ENCODE results near the gene NPLOC4. TPM values are rescaled to one million over a fixed set of nuclear protein-coding genes. Genes with fewer than 3 reads are reported as not detected.

Gene NPLOC4
- total and polyA plus RNA-seq, 2 of the 13 experiments (the other 11 are each of a cell fraction or from before 2014, with no cell fraction given): 57.0 to 97.0 TPM

GRCh38 chr17:81666342-81667191 lies 29.7 kb upstream of the NPLOC4 start, which contains the start of the genes CCDC137 and OXLD1 (continued):
- TF ChIP-seq ZBTB39 (CRISPR knock-in tag; IDR thresholded peaks at IDR 0.05): no peak
- TF ChIP-seq CENPT (CRISPR knock-in tag; IDR thresholded peaks at IDR 0.05; ENCODE audit: low read depth): peak; percentile 81; the same call in 1 of the 2 replicates
- peak; percentile 79; the same call in 1 of the 2 replicates for TF ChIP-seq RXRA (CRISPR knock-in tag; IDR thresholded peaks at IDR 0.05)
- TF ChIP-seq CBX5 (CRISPR knock-in tag; IDR thresholded peaks at IDR 0.05; ENCODE audit: borderline replicate concordance): no peak; the same call in 1 of the 2 replicates
- no peak for TF ChIP-seq ZNF570 (CRISPR knock-in tag; IDR thresholded peaks at IDR 0.05; ENCODE audit: borderline replicate concordance)
- TF ChIP-seq PHF8 (CRISPR knock-in tag; IDR thresholded peaks at IDR 0.05): peak; percentile 92
- 0 out of 2 replicates have a peak, but pooled peaks have one; percentile 43 for TF ChIP-seq ZNF543 (CRISPR knock-in tag; IDR thresholded peaks at IDR 0.05)
- TF ChIP-seq ZKSCAN8 (CRISPR knock-in tag; IDR thresholded peaks at IDR 0.05; ENCODE audit: borderline replicate concordance): no peak
- TF ChIP-seq ZSCAN20 (CRISPR knock-in tag; IDR thresholded peaks at IDR 0.05; ENCODE audit: borderline replicate concordance): no peak
- TF ChIP-seq ARID5B (CRISPR knock-in tag; IDR thresholded peaks at IDR 0.05): no peak; the same call in 1 of the 2 replicates
- no peak; the same call in none of the 2 replicates for TF ChIP-seq POGZ (CRISPR knock-in tag; IDR thresholded peaks at IDR 0.05)
- TF ChIP-seq DNMT3B (CRISPR knock-in tag; conservative IDR thresholded peaks at IDR 0.05): no peak
- no peak; the same call in 1 of the 2 replicates for TF ChIP-seq FOXM1 (CRISPR knock-in tag; IDR thresholded peaks at IDR 0.05)
- TF ChIP-seq PITX1 (CRISPR knock-in tag; IDR thresholded peaks at IDR 0.05): no peak
- peak; percentile 98 for TF ChIP-seq POLR2G (IDR thresholded peaks at IDR 0.05; ENCODE audit: low read depth, low read length)
- peak; percentile 71; the same call in 1 of the 2 replicates for TF ChIP-seq ELK4 (CRISPR knock-in tag; IDR thresholded peaks at IDR 0.05; ENCODE audit: borderline replicate concordance)
- TF ChIP-seq ZNF891 (CRISPR knock-in tag; IDR thresholded peaks at IDR 0.05): no peak
- TF ChIP-seq EED (CRISPR knock-in tag; IDR thresholded peaks at IDR 0.05): peak; percentile 82
- no peak for TF ChIP-seq CCAR2 (optimal IDR thresholded peaks at IDR 0.05; ENCODE audit: low read depth, low read length)
- TF ChIP-seq TSC22D2 (CRISPR knock-in tag; IDR thresholded peaks at IDR 0.05; ENCODE audit: borderline replicate concordance): peak; percentile 41; the same call in 1 of the 2 replicates
- TF ChIP-seq HOXA5 (CRISPR knock-in tag; IDR thresholded peaks at IDR 0.05): peak; percentile 92
- peak; percentile 84 for TF ChIP-seq CBX1 (IDR thresholded peaks at IDR 0.05; ENCODE audit: low read depth)
- no peak for TF ChIP-seq ZFP41 (CRISPR knock-in tag; IDR thresholded peaks at IDR 0.05; ENCODE audit: borderline replicate concordance)

Measured in HepG2 (cell line).